Body of pancreas (tissue), 4 donors: ENCODE results near the gene ULBP1. TPM values are rescaled to one million over a fixed set of nuclear protein-coding genes. Genes with fewer than 3 reads are reported as not detected.
"Not testable (repeated sequence)": the region's sequence is repeated elsewhere in the genome, so short reads cannot be mapped to it uniquely, and the experiment has no call there.

Source experiments
- ATAC-seq: fragments of 150-250 bp; one replicate; pipeline ENCODE4 v1.9.1; 2016
- DNase-seq, 4 donors: peaks; one replicate each; pipeline ENCODE4 v3.0.0-alpha.2; 2019
- H3K27ac ChIP-seq, 4 donors: fragments of 200-600 bp; sonication (generic); 1 replicate in 3 of 4; 2 replicates in 1 of 4; pipeline versions ENCODE4 v1.5.1 to v1.6.1; 2016 to 2019; ENCODE audit warnings: mild to moderate bottlenecking in 1 of 4, mixed read lengths in 1 of 4, moderate library complexity in 1 of 4
- H3K27me3 ChIP-seq, 2 donors: fragments of 200-600 bp; sonication (generic); one replicate each; pipeline ENCODE4 v1.6.0; 2016; ENCODE audit warnings: mild to moderate bottlenecking in 1 of 2
- H3K36me3 ChIP-seq, 2 donors: fragments of 200-600 bp; sonication (generic); replicated peaks in 1 of 2; 2 replicates each; pipeline ENCODE4 v1.5.1; 2016; ENCODE audit warnings: low read depth in 2 of 2; ENCODE audit not compliant: insufficient read depth in 1 of 2
- H3K4me1 ChIP-seq: fragments of 200-600 bp; sonication (generic); one replicate; pipeline ENCODE4 v1.6.0; 2016
- H3K4me3 ChIP-seq, 2 donors: fragments of 200-600 bp; sonication (generic); 1 replicate in 1 of 2; 2 replicates in 1 of 2; pipeline ENCODE4 v1.5.1; 2016 to 2019
- H3K9me3 ChIP-seq, 3 donors: fragments of 200-600 bp; sonication (generic); 1 replicate in 2 of 3; 2 replicates in 1 of 3; pipeline ENCODE4 v1.5.1; 2016
- POLR2A ChIP-seq, 3 donors: fragments of 450-650 bp; IDR thresholded peaks; one replicate each; pipeline ENCODE4 v1.6.1; 2016; ENCODE audit warnings: antibody characterized with exemption in 3 of 3, mild to moderate bottlenecking in 2 of 3
- WGBS, 2 donors: methylation state at CpG; one replicate each; pipeline ENCODE4 v1.1.5; 2017; 5-methylcytosine and 5-hydroxymethylcytosine counted together
- intact Hi-C: fragments of 100-400 bp; cut with DNase I; formaldehyde crosslinking; loops from one replicate; pipeline ENCODE4 v1.15.1; 2023
- total RNA-seq, 2 donors: library from RNA; depleted of rRNA; stranded (reverse); fragments of >200 nt; gene quantifications; one replicate each; pipeline ENCODE4 v1.1.0, GENCODE V29; 2016
- TF ChIP-seq, protein P1 (sequence below), 7 experiments: fragments of 450-650 bp in 4 of 7; fragments of 200-600 bp in 3 of 7; sonication (generic) in 3 of 7; IDR thresholded peaks; one replicate each; pipeline ENCODE4 v1.5.1; 2016 to 2019; ENCODE audit warnings: antibody characterized with exemption in 7 of 7

The ULBP1 gene
- total RNA-seq, 2 donors from 2014 or later: not detected

DNA sequence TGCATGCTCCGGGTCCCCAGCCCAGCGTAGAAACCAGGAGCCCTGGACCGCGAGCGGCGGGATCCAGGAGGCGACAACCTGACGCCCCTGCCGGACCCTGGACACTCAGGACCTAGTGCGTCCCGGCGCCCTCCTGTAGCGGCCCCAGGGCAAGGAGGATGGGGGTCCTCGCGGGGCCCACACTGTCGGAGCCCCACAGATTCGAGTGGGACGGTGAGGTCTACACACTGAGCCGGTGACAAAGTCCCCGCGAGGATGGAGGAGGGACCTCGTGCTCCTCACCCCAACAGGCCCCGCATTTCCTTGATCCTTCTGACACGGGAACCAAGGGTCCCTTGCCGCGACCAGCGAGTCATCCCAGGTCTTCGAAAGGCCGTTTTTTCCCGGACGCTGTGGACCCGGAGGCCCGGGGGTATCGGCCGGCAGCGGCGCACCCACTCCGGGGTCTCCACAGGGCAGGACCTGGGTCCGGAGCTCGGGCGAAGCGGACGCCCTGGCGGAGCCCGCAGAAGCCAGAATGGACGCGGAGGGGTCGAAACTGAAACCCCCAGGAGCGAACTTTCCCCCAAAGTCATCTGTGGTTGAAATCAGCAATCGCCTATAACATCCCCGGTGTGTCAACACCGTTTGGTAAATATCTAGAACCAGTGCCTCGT is 9.3 kb upstream of the ULBP1 start:
- WGBS, 2 donors: 3 to 9% methylated on average over 9 to 37 of the region's 53 CpGs
- intact Hi-C loops, H3K36me3 ChIP-seq, H3K4me1 ChIP-seq, ATAC-seq, H3K9me3 ChIP-seq, H3K4me3 ChIP-seq, DNase-seq, H3K27ac ChIP-seq: not testable (repeated sequence)
- H3K27me3 ChIP-seq: peaks cover 0 to 13% of the 10 kb centered on the region in 2 donors

DNA sequence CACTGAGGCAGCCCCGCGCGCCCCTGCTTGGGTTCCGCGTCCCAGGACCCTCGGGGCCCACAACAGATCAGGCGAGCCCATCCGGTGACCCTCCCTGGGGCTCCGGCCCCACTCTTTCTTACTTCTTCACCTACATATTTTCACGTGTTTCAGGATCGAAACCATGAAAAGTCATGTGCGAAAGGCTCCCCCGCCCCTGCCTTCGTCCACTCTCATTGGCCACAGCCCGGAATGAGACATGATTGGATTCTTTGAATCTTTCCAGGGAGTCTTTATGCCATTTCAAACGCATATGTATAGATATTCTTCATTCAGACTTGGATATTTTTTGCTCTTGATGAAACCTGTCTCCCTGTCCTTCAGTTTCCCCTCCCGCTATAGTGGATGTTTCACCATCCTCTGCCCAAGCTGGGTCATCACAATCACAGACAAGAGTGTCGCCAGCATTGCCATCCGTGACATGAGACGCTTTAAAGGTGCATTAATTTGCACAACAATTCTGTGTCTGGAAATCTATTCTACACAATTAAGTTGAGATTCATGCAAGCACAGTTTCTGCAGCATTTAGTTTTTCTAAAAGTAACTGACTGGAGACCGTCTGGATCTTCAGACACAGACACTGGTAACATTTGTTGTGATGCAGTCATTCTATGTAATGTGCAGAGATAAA is 8.6 kb upstream of the ULBP1 start:
- ATAC-seq, H3K4me1 ChIP-seq, DNase-seq, H3K27ac ChIP-seq, H3K27me3 ChIP-seq, intact Hi-C loops, H3K36me3 ChIP-seq, H3K4me3 ChIP-seq, H3K9me3 ChIP-seq: not testable (repeated sequence)
- 14 to 19% methylated on average over 12 of the region's 21 CpGs for WGBS, 2 donors

DNA sequence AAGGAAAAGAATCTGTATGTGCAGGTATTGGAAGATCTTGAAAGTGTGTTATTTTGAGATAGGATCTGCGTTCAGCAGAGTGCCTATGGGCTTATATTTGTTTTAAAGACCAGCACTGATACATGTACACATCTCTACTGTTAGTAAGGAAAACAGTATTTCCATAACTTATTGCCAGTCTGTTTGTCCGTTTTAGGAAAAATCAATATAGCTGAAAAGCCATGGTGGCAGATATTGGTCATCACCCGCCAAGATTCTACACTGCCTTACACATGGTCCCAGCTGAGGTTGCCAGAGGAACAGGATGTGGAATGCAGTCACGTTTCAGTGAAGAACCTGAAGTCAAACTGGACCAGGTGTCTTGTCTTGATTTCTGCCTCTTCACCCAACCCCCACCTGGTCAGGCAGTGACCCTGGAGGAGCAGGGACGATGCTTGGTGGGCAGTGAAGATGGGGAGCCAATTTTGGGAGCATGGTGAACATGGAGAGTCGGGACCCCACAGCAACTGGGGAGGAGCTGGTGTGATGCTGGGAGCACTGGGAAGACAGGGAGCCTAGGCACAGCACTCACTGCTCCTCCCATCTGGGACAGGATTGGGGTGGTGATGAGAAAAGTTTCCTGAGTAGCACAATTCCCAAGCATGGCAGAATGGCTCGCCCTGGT is 8.0 kb upstream of the ULBP1 start:
- ATAC-seq, H3K4me3 ChIP-seq, H3K4me1 ChIP-seq, H3K36me3 ChIP-seq, H3K9me3 ChIP-seq, intact Hi-C loops, DNase-seq, H3K27ac ChIP-seq: not testable (repeated sequence)
- WGBS, 2 donors: 25 to 31% methylated on average over 6 to 7 of the region's 7 CpGs
- peaks cover 0 to 13% of the 10 kb centered on the region in 2 donors for H3K27me3 ChIP-seq

DNA sequence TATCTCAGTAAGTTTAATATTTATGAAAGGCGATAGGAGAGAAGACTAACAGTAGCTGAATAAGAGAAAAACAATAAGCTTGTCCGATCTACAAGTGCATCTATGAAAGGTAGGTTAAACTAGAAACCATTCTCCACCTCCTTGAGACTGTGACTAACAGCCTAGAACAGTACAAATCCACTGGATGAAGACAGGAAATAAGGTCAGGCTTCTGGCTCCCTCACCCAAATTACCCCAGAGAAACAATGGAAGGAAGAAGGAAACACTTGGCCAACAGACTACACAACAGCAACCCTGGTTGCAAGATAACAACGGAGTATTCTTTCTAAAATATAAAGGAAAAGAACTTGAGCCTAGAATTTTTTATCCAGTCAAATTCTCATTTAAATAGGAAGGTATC is 5.6 kb upstream of the ULBP1 start:
- ATAC-seq, intact Hi-C loops, DNase-seq, H3K27ac ChIP-seq, H3K36me3 ChIP-seq, H3K4me1 ChIP-seq, H3K4me3 ChIP-seq, H3K9me3 ChIP-seq: not testable (repeated sequence)
- 48 to 51% methylated on average over 3 of the region's 3 CpGs for WGBS, 2 donors
- H3K27me3 ChIP-seq: peaks cover 0 to 18% of the 10 kb centered on the region in 2 donors

DNA sequence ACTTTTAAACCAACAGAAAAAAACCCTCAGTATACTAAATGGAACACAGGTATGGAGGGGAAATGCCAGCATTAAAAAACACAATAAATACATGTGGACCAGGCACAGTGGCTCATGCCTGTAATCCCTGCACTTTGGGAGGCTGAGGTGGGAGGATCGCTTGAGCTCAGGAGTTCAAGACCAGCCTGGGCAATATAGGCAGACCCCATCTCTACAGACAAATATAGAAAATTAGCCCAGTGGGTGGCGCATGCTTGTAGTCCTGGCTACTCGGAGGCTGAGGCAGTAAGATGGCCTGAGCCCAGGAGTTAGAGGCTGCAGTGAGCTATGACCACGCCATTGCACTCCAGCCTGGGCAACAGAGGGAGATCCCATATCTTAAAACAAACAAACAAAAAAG is 3.9 kb upstream of the ULBP1 start:
- H3K4me3 ChIP-seq, intact Hi-C loops, H3K9me3 ChIP-seq, ATAC-seq, H3K27ac ChIP-seq, H3K36me3 ChIP-seq, DNase-seq: not testable (repeated sequence)
- 67 to 80% methylated on average over 4 of the region's 4 CpGs for WGBS, 2 donors
- Histone ChIP-seq H3K27me3 (peaks cover 5 to 25% of the 10 kb centered on the region in 2 donors), H3K4me1 (peaks cover 19% of the 10 kb centered on the region)

DNA sequence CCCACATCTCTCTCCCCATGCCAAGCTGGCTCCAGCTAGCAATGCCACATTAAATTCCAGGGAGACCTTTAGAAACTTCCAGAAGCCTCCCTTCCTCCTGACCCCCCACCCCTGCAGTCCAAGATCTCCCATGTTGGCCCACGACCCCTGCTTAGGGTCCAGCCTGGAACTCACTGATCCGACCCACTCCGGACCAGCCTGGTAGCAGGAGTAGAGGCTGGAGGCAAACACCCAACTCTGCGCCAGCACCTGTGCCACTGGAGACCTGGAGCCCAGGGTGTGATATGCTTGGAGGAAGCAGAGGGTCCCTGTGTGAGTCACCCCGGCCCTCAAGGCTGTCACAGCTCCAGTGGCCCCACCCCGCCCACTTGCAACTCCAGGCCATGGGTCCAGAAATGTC is 3.3 kb upstream of the ULBP1 start:
- no peaks in the 10 kb centered on the region for H3K9me3 ChIP-seq
- H3K27ac ChIP-seq: no peak overlapping the region
- H3K27me3 ChIP-seq: peaks cover 6 to 32% of the 10 kb centered on the region in 2 donors
- no peak for TF ChIP-seq POLR2A (IDR thresholded peaks at IDR 0.05)
- TF ChIP-seq, protein P1, sequence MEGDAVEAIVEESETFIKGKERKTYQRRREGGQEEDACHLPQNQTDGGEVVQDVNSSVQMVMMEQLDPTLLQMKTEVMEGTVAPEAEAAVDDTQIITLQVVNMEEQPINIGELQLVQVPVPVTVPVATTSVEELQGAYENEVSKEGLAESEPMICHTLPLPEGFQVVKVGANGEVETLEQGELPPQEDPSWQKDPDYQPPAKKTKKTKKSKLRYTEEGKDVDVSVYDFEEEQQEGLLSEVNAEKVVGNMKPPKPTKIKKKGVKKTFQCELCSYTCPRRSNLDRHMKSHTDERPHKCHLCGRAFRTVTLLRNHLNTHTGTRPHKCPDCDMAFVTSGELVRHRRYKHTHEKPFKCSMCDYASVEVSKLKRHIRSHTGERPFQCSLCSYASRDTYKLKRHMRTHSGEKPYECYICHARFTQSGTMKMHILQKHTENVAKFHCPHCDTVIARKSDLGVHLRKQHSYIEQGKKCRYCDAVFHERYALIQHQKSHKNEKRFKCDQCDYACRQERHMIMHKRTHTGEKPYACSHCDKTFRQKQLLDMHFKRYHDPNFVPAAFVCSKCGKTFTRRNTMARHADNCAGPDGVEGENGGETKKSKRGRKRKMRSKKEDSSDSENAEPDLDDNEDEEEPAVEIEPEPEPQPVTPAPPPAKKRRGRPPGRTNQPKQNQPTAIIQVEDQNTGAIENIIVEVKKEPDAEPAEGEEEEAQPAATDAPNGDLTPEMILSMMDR (IDR thresholded peaks at IDR 0.05): no peak
- H3K36me3 ChIP-seq: no peaks in the 10 kb centered on the region
- peaks cover 25% of the 10 kb centered on the region for H3K4me1 ChIP-seq
- H3K4me3 ChIP-seq: no peak overlapping the region
- DNase-seq (no peak), ATAC-seq (no peak)
- 69 to 76% methylated on average over 6 of the region's 6 CpGs for WGBS, 2 donors
- intact Hi-C loops: no loop called here

DNA sequence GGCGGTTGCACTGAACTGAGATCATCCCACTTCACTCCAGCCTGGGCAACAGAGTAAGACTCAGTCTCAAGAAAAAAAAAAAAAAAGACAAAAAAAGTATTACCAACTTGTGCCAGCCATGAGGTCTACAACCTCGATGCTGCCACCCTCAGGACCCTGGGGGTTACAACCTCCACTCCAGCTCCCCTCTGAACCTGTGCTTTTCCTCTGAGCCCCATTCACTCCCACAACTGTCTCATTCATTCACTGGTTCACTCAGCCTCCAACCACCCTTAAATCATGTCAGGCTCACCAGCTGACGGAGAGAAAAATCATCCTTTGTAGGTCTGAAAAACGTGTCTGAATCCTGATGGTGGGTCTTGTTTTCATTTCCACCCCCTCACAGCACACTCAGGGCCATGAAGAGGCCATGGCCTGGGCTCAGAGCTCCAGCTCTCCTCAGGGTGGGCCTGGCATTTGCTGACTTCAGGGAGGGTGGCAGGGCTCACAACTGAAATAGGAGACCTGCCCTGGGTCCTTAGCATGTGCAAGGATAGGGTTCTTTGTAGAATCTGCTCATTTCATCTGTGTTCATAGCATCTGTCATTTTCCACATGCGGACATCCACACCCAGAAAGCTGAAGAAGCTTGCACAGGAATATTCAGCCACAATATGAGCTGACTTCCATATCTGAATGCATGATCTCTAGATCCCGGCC is 1.9 kb upstream of the ULBP1 start:
- DNase-seq: no peak
- Histone ChIP-seq H3K4me3 (no peak overlapping the region), H3K27me3 (peaks cover 6 to 33% of the 10 kb centered on the region in 2 donors), H3K36me3 (no peaks in the 10 kb centered on the region), H3K9me3 (no peaks in the 10 kb centered on the region), H3K27ac (no peak overlapping the region), H3K4me1 (peaks cover 25% of the 10 kb centered on the region)
- TF ChIP-seq, protein P1 (IDR thresholded peaks at IDR 0.05): peak in 3 of 7 experiments; percentile 4 to 24 (median 15)
- TF ChIP-seq POLR2A (IDR thresholded peaks at IDR 0.05): no peak
- intact Hi-C loops: no loop called here
- 54 to 71% methylated on average over 5 to 6 of the region's 6 CpGs for WGBS, 2 donors
- no peak for ATAC-seq
